IMR-90 (cell line): ENCODE results near the gene SERPINA3.

Source experiments
- CEBPB ChIP-seq: IDR thresholded peaks from 2 replicates; pipeline ENCODE4 v1.6.1; 2012; ENCODE audit warnings: low read depth, low read length, improper control_type of control experiment
- CTCF ChIP-seq: conservative IDR thresholded peaks from 2 replicates; pipeline ENCODE4 v1.5.1; 2012; ENCODE audit warnings: mild to moderate bottlenecking, low read depth, low read length, improper control_type of control experiment
- MAFK ChIP-seq: IDR thresholded peaks from 2 replicates; pipeline ENCODE4 v1.6.1; 2012; ENCODE audit warnings: low read depth, low read length, improper control_type of control experiment

- TF ChIP-seq MAFK (no peak), CTCF (no peak), CEBPB (no peak)
Measured at GRCh38 chr14:94638339-94638738, 26.1 kb downstream of the SERPINA3 start.
